Loucy (cell line): ENCODE results near the gene TTC27.

Source experiments
- EZH2phosphoT487 ChIP-seq: fragments of 200-600 bp; IDR thresholded peaks from 2 replicates; pipeline ENCODE4 v1.6.1; 2018; ENCODE audit warnings: antibody characterized with exemption, mild to moderate bottlenecking, moderate library complexity, borderline replicate concordance
- TF ChIP-seq, protein P1 (sequence below): fragments of 200-600 bp; sonication (generic); conservative IDR thresholded peaks from 2 replicates; pipeline ENCODE4 v1.5.1; 2014; ENCODE audit warnings: mild to moderate bottlenecking, antibody characterized with exemption, low read length

- TF ChIP-seq, protein P1, sequence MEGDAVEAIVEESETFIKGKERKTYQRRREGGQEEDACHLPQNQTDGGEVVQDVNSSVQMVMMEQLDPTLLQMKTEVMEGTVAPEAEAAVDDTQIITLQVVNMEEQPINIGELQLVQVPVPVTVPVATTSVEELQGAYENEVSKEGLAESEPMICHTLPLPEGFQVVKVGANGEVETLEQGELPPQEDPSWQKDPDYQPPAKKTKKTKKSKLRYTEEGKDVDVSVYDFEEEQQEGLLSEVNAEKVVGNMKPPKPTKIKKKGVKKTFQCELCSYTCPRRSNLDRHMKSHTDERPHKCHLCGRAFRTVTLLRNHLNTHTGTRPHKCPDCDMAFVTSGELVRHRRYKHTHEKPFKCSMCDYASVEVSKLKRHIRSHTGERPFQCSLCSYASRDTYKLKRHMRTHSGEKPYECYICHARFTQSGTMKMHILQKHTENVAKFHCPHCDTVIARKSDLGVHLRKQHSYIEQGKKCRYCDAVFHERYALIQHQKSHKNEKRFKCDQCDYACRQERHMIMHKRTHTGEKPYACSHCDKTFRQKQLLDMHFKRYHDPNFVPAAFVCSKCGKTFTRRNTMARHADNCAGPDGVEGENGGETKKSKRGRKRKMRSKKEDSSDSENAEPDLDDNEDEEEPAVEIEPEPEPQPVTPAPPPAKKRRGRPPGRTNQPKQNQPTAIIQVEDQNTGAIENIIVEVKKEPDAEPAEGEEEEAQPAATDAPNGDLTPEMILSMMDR = no peak
- TF ChIP-seq EZH2phosphoT487 = no peak
Measured at GRCh38 chr2:32860385-32860784, 232.5 kb downstream of the TTC27 start.
